ENCODE measurements around the gene MOV10L1.
A peak's percentile ranks its signal among the peaks of the same experiment; 100 is the strongest.
"Not testable (repeated sequence)": the region's sequence is repeated elsewhere in the genome, so short reads cannot be mapped to it uniquely, and the experiment has no call there.

The MOV10L1 gene

GRCh38 chr22:50111056-50111455 is 21.2 kb downstream of the MOV10L1 start:
- no peak for DNase-seq

GRCh38 chr22:50112151-50113118 is 22.6 kb downstream of the MOV10L1 start:
- DNase-seq: peak; percentile 51

- no peak for DNase-seq
Observed at GRCh38 chr22:50114221-50115021, 24.6 kb downstream of the MOV10L1 start.

- DNase-seq: no peak
Observed at GRCh38 chr22:50115693-50116092, 25.9 kb downstream of the MOV10L1 start.

- no peak for DNase-seq
Observed at GRCh38 chr22:50117168-50117762, 27.5 kb downstream of the MOV10L1 start.

- DNase-seq: no peak
Observed at GRCh38 chr22:50118129-50118528, 28.3 kb downstream of the MOV10L1 start.

- DNase-seq: no peak
Observed at GRCh38 chr22:50118557-50119168, 28.9 kb downstream of the MOV10L1 start.

- DNase-seq: no peak
Observed at GRCh38 chr22:50119169-50119767, 29.5 kb downstream of the MOV10L1 start.

GRCh38 chr22:50119768-50120251 is 30.0 kb downstream of the MOV10L1 start:
- DNase-seq: no peak

GRCh38 chr22:50121202-50121740 is 31.5 kb downstream of the MOV10L1 start:
- no peak for DNase-seq

GRCh38 chr22:50123119-50123518 is 33.3 kb downstream of the MOV10L1 start:
- no peak for DNase-seq

GRCh38 chr22:50125029-50125428 is 35.2 kb downstream of the MOV10L1 start:
- DNase-seq: no peak

GRCh38 chr22:50129121-50129736 is 39.4 kb downstream of the MOV10L1 start:
- no peak for DNase-seq

GRCh38 chr22:50131894-50132293 is 42.1 kb downstream of the MOV10L1 start:
- DNase-seq: no peak

GRCh38 chr22:50134481-50134880 is 44.7 kb downstream of the MOV10L1 start:
- DNase-seq: no peak

- no peak for DNase-seq
Observed at GRCh38 chr22:50136581-50137015, 46.8 kb downstream of the MOV10L1 start.

- DNase-seq: not testable (repeated sequence)
Observed at GRCh38 chr22:50137277-50137676, 47.5 kb downstream of the MOV10L1 start.

- DNase-seq: no peak
Observed at GRCh38 chr22:50138041-50138440, 48.2 kb downstream of the MOV10L1 start.

- no peak for DNase-seq
Observed at GRCh38 chr22:50138988-50139387, 49.2 kb downstream of the MOV10L1 start.

- no peak for DNase-seq
Observed at GRCh38 chr22:50139843-50140415, 50.1 kb downstream of the MOV10L1 start.

- DNase-seq: no peak
Observed at GRCh38 chr22:50140615-50141014, 50.8 kb downstream of the MOV10L1 start.

All from activated CD4-positive, alpha-beta T cell treated with anti-CD3 and anti-CD28 coated beads for 48 hours (primary cell).